Measurements from ENCODE around the gene ZFP57. TPM values are rescaled to one million over a fixed set of nuclear protein-coding genes. Genes with fewer than 3 reads are reported as not detected.

The ZFP57 gene
- total RNA-seq, 1 experiment from 2014 or later, result not detected

DNA sequence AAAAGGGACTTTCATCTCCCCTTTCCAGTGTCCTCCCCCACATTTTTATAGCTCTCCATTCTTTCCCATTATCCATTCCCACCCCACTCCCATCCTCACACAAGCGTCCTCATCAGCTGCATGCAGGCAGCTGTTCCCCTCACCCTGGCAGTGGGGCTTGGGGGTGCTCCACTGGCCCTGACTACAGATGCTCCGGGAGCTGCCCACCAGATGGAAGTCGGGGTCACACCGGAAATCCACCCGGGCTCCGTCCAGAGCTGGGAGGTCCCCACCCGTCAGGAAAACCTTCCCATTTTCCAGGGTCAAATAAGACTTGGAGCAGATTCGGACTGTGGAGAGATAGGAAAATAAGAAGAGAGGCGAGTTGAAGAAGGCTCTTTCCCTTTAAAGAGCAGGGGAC, 50.6 kb downstream of the ZFP57 start:
- Histone ChIP-seq H3K9me3 (ENCODE audit: low read length) (no peaks in the 10 kb centered on the region), H3K79me2 (ENCODE audit: low read length) (no peaks in the 10 kb centered on the region), H3K4me1 (ENCODE audit: insufficient read depth, low read length) (peaks cover 20% of the 10 kb centered on the region), H3K9ac (ENCODE audit: low read length) (no peak overlapping the region), H3K4me2 (ENCODE audit: low read length) (no peak overlapping the region), H3K36me3 (ENCODE audit: low read depth, low read length) (no peaks in the 10 kb centered on the region), H3K4me3 (ENCODE audit: low read length) (no peak overlapping the region), H4K20me1 (ENCODE audit: low read length) (no peaks in the 10 kb centered on the region), H3K27me3 (ENCODE audit: low read length) (no peaks in the 10 kb centered on the region), H2AFZ (ENCODE audit: low read length) (no peak overlapping the region), H3K9me2 (replicated peaks; ENCODE audit: low read length) (no peaks in the 10 kb centered on the region), H3F3A (ENCODE audit: low read length, unreplicated experiment) (no peaks in the 10 kb centered on the region), H3K27ac (ENCODE audit: low read length) (no peak overlapping the region)
- DNase-seq, result no peak
- intact Hi-C loops (cut with micrococcal nuclease), result no loop called here
- ChIA-PET POLR2A (ENCODE audit: unreplicated experiment) (interaction anchor here (0.6 kb wide), 1 partner anchor 20 kb away, joined by 3 read pairs; no protein-coding TSS in a partner anchor), CTCF (no interaction called here)
- ATAC-seq, result no peak
- TF ChIP-seq EZH2phosphoT487 (IDR thresholded peaks at IDR 0.05; ENCODE audit: borderline replicate concordance, low read length) (no peak), EZH2 (IDR thresholded peaks at IDR 0.05; ENCODE audit: low read length, unreplicated experiment) (no peak)
- TF ChIP-seq, protein P1, sequence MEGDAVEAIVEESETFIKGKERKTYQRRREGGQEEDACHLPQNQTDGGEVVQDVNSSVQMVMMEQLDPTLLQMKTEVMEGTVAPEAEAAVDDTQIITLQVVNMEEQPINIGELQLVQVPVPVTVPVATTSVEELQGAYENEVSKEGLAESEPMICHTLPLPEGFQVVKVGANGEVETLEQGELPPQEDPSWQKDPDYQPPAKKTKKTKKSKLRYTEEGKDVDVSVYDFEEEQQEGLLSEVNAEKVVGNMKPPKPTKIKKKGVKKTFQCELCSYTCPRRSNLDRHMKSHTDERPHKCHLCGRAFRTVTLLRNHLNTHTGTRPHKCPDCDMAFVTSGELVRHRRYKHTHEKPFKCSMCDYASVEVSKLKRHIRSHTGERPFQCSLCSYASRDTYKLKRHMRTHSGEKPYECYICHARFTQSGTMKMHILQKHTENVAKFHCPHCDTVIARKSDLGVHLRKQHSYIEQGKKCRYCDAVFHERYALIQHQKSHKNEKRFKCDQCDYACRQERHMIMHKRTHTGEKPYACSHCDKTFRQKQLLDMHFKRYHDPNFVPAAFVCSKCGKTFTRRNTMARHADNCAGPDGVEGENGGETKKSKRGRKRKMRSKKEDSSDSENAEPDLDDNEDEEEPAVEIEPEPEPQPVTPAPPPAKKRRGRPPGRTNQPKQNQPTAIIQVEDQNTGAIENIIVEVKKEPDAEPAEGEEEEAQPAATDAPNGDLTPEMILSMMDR (conservative IDR thresholded peaks at IDR 0.05; ENCODE audit: low read depth, low read length), result no peak
- no TSS peak for BruUV-seq (replicated peaks)

GRCh38 chr6:29629571-29629970, 51.4 kb downstream of the ZFP57 start:
- Histone ChIP-seq H3K27ac (ENCODE audit: low read length) (no peak overlapping the region), H3K4me2 (ENCODE audit: low read length) (0 out of 2 replicates have a peak overlapping the region, but pooled peaks have one; percentile 92), H3K9me2 (replicated peaks; ENCODE audit: low read length) (no peaks in the 10 kb centered on the region), H3K27me3 (ENCODE audit: low read length) (no peaks in the 10 kb centered on the region), H2AFZ (ENCODE audit: low read length) (no peak overlapping the region), H3K36me3 (ENCODE audit: low read depth, low read length) (no peaks in the 10 kb centered on the region), H3F3A (ENCODE audit: low read length, unreplicated experiment) (no peaks in the 10 kb centered on the region), H3K4me1 (ENCODE audit: insufficient read depth, low read length) (peaks cover 20% of the 10 kb centered on the region), H3K4me3 (ENCODE audit: low read length) (0 out of 2 replicates have a peak overlapping the region, but pooled peaks have one; percentile 69), H3K79me2 (ENCODE audit: low read length) (no peaks in the 10 kb centered on the region), H3K9ac (ENCODE audit: low read length) (no peak overlapping the region), H4K20me1 (ENCODE audit: low read length) (no peaks in the 10 kb centered on the region), H3K9me3 (ENCODE audit: low read length) (no peaks in the 10 kb centered on the region)
- CTCF ChIA-PET, result no interaction called here
- BruUV-seq (replicated peaks), result no TSS peak
- intact Hi-C loops (cut with micrococcal nuclease), result no loop called here
- POLR2A ChIA-PET (ENCODE audit: unreplicated experiment), result no interaction called here
- TF ChIP-seq EZH2 (IDR thresholded peaks at IDR 0.05; ENCODE audit: low read length, unreplicated experiment), result no peak
- TF ChIP-seq, protein P1 (conservative IDR thresholded peaks at IDR 0.05; ENCODE audit: low read depth, low read length), result no peak
- TF ChIP-seq EZH2phosphoT487 (IDR thresholded peaks at IDR 0.05; ENCODE audit: borderline replicate concordance, low read length), result no peak
- no peak for DNase-seq
- ATAC-seq, result no peak

GRCh38 chr6:29628419-29629281, 52.3 kb downstream of the ZFP57 start:
- no peaks in the 10 kb centered on the region for H3F3A ChIP-seq (ENCODE audit: low read length, unreplicated experiment)
- no TSS peak for BruUV-seq (replicated peaks)
- no peaks in the 10 kb centered on the region for H3K79me2 ChIP-seq (ENCODE audit: low read length)
- peak overlapping the region; percentile 24; the same call in 1 of the 2 replicates for H3K9ac ChIP-seq (ENCODE audit: low read length)
- DNase-seq (peak; percentile 77), ATAC-seq (peak; percentile 63)
- no peaks in the 10 kb centered on the region for H3K9me2 ChIP-seq (replicated peaks; ENCODE audit: low read length)
- intact Hi-C loops (cut with micrococcal nuclease), result no loop called here
- H3K4me1 ChIP-seq (ENCODE audit: insufficient read depth, low read length), result peaks cover 19% of the 10 kb centered on the region
- TF ChIP-seq, protein P1 (conservative IDR thresholded peaks at IDR 0.05; ENCODE audit: low read depth, low read length), result peak; percentile 61
- TF ChIP-seq EZH2phosphoT487 (IDR thresholded peaks at IDR 0.05; ENCODE audit: borderline replicate concordance, low read length) (no peak), EZH2 (IDR thresholded peaks at IDR 0.05; ENCODE audit: low read length, unreplicated experiment) (no peak)
- no peaks in the 10 kb centered on the region for H4K20me1 ChIP-seq (ENCODE audit: low read length)
- no peaks in the 10 kb centered on the region for H3K9me3 ChIP-seq (ENCODE audit: low read length)
- peak overlapping the region; percentile 69 for H3K4me3 ChIP-seq (ENCODE audit: low read length)
- H3K27me3 ChIP-seq (ENCODE audit: low read length), result no peaks in the 10 kb centered on the region
- H3K4me2 ChIP-seq (ENCODE audit: low read length), result peak overlapping the region; percentile 92
- peak overlapping the region; percentile 94 for H2AFZ ChIP-seq (ENCODE audit: low read length)
- CTCF ChIA-PET, result no interaction called here
- no peaks in the 10 kb centered on the region for H3K36me3 ChIP-seq (ENCODE audit: low read depth, low read length)
- POLR2A ChIA-PET (ENCODE audit: unreplicated experiment), result no interaction called here
- H3K27ac ChIP-seq (ENCODE audit: low read length), result no peak overlapping the region
